Calu3 (cell line): ENCODE measurements around the gene ALMS1. TPM values are rescaled to one million over a fixed set of nuclear protein-coding genes. Genes with fewer than 3 reads are reported as not detected.

ENCODE experiments used
- BruUV-seq: library from RNA; stranded (reverse); fragments of 400-500 nt; replicated peaks from 2 replicates; lab custom pipeline; 2021; lab: Mats Ljungman, UMichigan
- CTCF ChIA-PET: fragments of 300-600 bp; sonication (Branson Sonifier 250); formaldehyde crosslinking; loops from one replicate; lab custom pipeline; 2022; ENCODE audit warnings: antibody characterized with exemption; lab: Charles Lee
- DNase-seq: peaks from one replicate; pipeline ENCODE4 v3.0.0; 2022
- H3K27ac Mint-ChIP-seq: one replicate; pipeline ENCODE4 v1.8.0; 2022; ENCODE audit warnings: mixed read lengths; ENCODE audit not compliant: unreplicated experiment
- H3K27me3 Mint-ChIP-seq: one replicate; pipeline ENCODE4 v1.8.0; 2022; ENCODE audit warnings: mixed read lengths; ENCODE audit not compliant: unreplicated experiment
- H3K36me3 Mint-ChIP-seq: one replicate; pipeline ENCODE4 v1.8.0; 2022; ENCODE audit warnings: mild to moderate bottlenecking, moderate library complexity, mixed read lengths; ENCODE audit not compliant: insufficient read depth, unreplicated experiment
- H3K4me1 Mint-ChIP-seq: one replicate; pipeline ENCODE4 v1.8.0; 2022; ENCODE audit warnings: mild to moderate bottlenecking, low read depth, mixed read lengths; ENCODE audit not compliant: unreplicated experiment
- H3K4me3 Mint-ChIP-seq: one replicate; pipeline ENCODE4 v1.8.0; 2022; ENCODE audit warnings: mild to moderate bottlenecking, low read depth, moderate library complexity, mixed read lengths; ENCODE audit not compliant: unreplicated experiment
- H3K9me3 Mint-ChIP-seq: one replicate; pipeline ENCODE4 v1.8.0; 2022; ENCODE audit warnings: low read depth, mixed read lengths; ENCODE audit not compliant: unreplicated experiment
- intact Hi-C: fragments of 100-400 bp; cut with micrococcal nuclease; formaldehyde crosslinking; loops from one replicate; pipeline ENCODE4 v1.10.0; 2022; ENCODE audit not compliant: unreplicated experiment
- total RNA-seq: library from RNA; stranded (reverse); gene quantifications from 2 replicates; pipeline ENCODE4 v1.2.3, GENCODE V29; 2022
- TF ChIP-seq, protein P1 (sequence below): fragments of 200-600 bp; IDR thresholded peaks from one replicate; pipeline ENCODE4 v1.8.0; 2022; ENCODE audit warnings: antibody characterized with exemption; ENCODE audit not compliant: unreplicated experiment

The ALMS1 gene
- total RNA-seq, 1 experiment from 2014 or later: 15.8 TPM

DNA sequence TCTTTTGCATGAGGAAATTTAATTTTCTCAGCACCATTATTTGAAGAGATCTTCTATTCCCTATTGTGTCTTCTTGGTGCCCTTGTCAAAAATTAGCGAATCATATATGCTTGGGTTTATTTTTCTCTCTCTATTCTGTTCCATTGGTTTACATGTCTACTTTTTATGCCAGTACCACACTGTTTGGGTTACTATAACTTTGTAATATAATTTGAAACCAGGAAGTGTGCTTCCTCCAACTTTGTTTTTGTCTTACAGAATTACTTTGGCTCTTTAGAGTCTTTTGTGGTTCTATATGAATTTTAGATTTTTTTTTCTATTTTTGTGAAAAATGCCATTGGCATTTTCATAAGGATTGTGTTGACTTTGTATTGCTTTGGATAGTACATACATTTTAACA, 17.6 kb downstream of the ALMS1 start:
- CTCF ChIA-PET: no interaction called here
- no peaks in the 10 kb centered on the region for H3K9me3 Mint-ChIP-seq
- TF ChIP-seq, protein P1, sequence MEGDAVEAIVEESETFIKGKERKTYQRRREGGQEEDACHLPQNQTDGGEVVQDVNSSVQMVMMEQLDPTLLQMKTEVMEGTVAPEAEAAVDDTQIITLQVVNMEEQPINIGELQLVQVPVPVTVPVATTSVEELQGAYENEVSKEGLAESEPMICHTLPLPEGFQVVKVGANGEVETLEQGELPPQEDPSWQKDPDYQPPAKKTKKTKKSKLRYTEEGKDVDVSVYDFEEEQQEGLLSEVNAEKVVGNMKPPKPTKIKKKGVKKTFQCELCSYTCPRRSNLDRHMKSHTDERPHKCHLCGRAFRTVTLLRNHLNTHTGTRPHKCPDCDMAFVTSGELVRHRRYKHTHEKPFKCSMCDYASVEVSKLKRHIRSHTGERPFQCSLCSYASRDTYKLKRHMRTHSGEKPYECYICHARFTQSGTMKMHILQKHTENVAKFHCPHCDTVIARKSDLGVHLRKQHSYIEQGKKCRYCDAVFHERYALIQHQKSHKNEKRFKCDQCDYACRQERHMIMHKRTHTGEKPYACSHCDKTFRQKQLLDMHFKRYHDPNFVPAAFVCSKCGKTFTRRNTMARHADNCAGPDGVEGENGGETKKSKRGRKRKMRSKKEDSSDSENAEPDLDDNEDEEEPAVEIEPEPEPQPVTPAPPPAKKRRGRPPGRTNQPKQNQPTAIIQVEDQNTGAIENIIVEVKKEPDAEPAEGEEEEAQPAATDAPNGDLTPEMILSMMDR: no peak
- intact Hi-C loops: no loop called here
- H3K27ac Mint-ChIP-seq: no peak overlapping the region
- H3K36me3 Mint-ChIP-seq: no peaks in the 10 kb centered on the region
- no peaks in the 10 kb centered on the region for H3K27me3 Mint-ChIP-seq
- no peaks in the 10 kb centered on the region for H3K4me1 Mint-ChIP-seq
- H3K4me3 Mint-ChIP-seq: no peak overlapping the region
- no peak for DNase-seq
- BruUV-seq: no TSS peak

DNA sequence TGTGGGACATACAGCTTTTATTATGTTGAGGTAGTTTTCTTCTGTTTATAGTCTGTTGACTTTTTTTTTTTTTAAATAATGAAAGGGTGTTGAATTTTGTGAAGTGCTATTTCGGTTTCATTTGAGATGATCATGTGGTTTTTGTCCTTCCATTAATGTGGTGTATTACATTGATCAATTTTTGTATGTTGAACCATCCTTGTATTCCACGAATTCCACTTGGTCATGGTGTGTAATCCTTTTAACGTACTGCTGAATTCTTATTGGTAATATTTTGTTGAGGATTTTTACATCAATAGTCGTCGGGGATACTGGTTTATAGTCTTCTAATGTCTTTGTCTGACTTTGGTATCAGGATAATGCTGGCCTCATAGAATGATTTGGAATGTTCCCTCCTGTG, 18.8 kb downstream of the ALMS1 start:
- BruUV-seq: no TSS peak

DNA sequence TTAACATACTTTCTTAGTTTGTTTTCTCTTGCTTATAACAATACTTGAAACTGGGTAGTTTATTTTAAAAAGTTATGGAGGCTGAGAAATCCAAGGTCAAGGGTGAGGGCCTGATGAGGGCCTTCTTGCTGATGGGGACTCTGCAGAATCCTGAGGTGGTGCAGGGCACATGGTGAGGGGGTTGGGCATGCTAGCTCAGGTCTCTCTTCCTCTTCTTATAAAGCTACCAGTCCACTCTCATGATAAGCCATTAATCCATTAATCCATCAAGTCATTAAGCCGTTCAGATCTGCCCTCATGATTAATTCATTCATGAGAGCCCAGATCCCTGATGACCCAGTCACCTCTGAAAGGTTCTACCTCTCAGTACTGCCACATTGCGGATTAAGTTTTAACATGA, 21.4 kb downstream of the ALMS1 start:
- no peak for DNase-seq
- no peak overlapping the region for H3K4me3 Mint-ChIP-seq
- H3K9me3 Mint-ChIP-seq: no peaks in the 10 kb centered on the region
- intact Hi-C loops: no loop called here
- no peaks in the 10 kb centered on the region for H3K4me1 Mint-ChIP-seq
- CTCF ChIA-PET: no interaction called here
- no peak overlapping the region for H3K27ac Mint-ChIP-seq
- H3K27me3 Mint-ChIP-seq: no peaks in the 10 kb centered on the region
- H3K36me3 Mint-ChIP-seq: no peaks in the 10 kb centered on the region
- TF ChIP-seq, protein P1: no peak
- BruUV-seq: no TSS peak

More for the DNA sequence above, 18.8 kb downstream of the ALMS1 start:
- Mint-ChIP-seq H3K27ac (no peak overlapping the region), H3K4me1 (no peaks in the 10 kb centered on the region), H3K4me3 (no peak overlapping the region), H3K9me3 (no peaks in the 10 kb centered on the region), H3K27me3 (no peaks in the 10 kb centered on the region), H3K36me3 (no peaks in the 10 kb centered on the region)
- intact Hi-C loops: no loop called here
- CTCF ChIA-PET: no interaction called here
- TF ChIP-seq, protein P1: no peak
- DNase-seq: no peak

DNA sequence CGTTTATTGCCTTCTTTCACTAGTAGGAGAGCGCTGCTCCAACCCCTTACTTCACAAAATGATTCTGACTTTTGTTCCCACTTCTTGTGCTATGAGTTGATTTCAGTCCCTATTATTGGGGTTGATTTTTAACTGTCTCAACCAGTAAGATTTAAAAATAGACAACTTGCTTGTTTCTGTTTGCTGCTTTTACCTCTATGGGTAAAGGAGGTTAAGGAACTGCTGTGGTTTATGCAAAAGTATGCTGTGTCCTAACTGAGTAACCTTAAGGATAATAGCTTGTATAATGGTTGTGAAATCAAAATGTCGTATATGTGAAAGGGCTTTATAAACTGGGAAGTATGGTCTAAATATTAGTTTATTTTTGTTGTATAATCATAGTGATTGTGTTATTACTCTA, 22.6 kb downstream of the ALMS1 start:
- H3K27ac Mint-ChIP-seq: no peak overlapping the region

More for the DNA sequence above, 22.6 kb downstream of the ALMS1 start:
- Mint-ChIP-seq H3K36me3 (no peaks in the 10 kb centered on the region), H3K27me3 (no peaks in the 10 kb centered on the region), H3K4me1 (no peaks in the 10 kb centered on the region), H3K9me3 (no peaks in the 10 kb centered on the region), H3K4me3 (no peak overlapping the region)
- DNase-seq: no peak
- TF ChIP-seq, protein P1: no peak
- no TSS peak for BruUV-seq
- intact Hi-C loops: no loop called here
- CTCF ChIA-PET: no interaction called here
